Suprapubic skin (tissue), 4 donors: ENCODE results near the gene ITFG2. TPM values are rescaled to one million over a fixed set of nuclear protein-coding genes. Genes with fewer than 3 reads are reported as not detected.
A peak's percentile ranks its signal among the peaks of the same experiment; 100 is the strongest.

Source experiments
- DNase-seq, 2 donors: peaks; one replicate each; pipeline ENCODE4 v3.0.0-alpha.2; 2019; ENCODE audit warnings: low spot score in 2 of 2
- H3K27ac ChIP-seq: fragments of 200-600 bp; sonication (generic); one replicate; pipeline ENCODE4 v1.5.1; 2019
- H3K27me3 ChIP-seq: fragments of 200-600 bp; sonication (generic); one replicate; pipeline ENCODE4 v1.5.1; 2019
- H3K36me3 ChIP-seq: fragments of 200-600 bp; sonication (generic); one replicate; pipeline ENCODE4 v1.5.1; 2019
- H3K4me1 ChIP-seq: fragments of 200-600 bp; sonication (generic); one replicate; pipeline ENCODE4 v1.5.1; 2019
- H3K4me3 ChIP-seq: fragments of 200-600 bp; sonication (generic); one replicate; pipeline ENCODE4 v1.5.1; 2019; ENCODE audit warnings: mild to moderate bottlenecking
- H3K9me3 ChIP-seq: fragments of 200-600 bp; sonication (generic); one replicate; pipeline ENCODE4 v1.5.1; 2019
- EP300 ChIP-seq: sonication (generic); formaldehyde crosslinking; IDR thresholded peaks from one replicate; pipeline ENCODE4 v1.6.1; 2017; ENCODE audit warnings: antibody characterized with exemption
- POLR2A ChIP-seq, 2 donors: fragments of 450-650 bp; IDR thresholded peaks; one replicate each; pipeline ENCODE4 v1.6.1; 2017; ENCODE audit warnings: antibody characterized with exemption in 2 of 2, mild to moderate bottlenecking in 2 of 2, moderate library complexity in 2 of 2
- POLR2AphosphoS5 ChIP-seq, 3 donors: sonication (generic); formaldehyde crosslinking; IDR thresholded peaks; one replicate each; pipeline ENCODE4 v1.6.1; 2017; ENCODE audit warnings: antibody characterized with exemption in 3 of 3
- WGBS: methylation state at CpG from one replicate; pipeline ENCODE4 v1.1.5; 2018; 5-methylcytosine and 5-hydroxymethylcytosine counted together
- total RNA-seq, 4 donors: library from RNA; depleted of rRNA; stranded (reverse); fragments of >200 nt; gene quantifications; one replicate each; pipeline ENCODE4 v1.1.0, GENCODE V29; 2016
- TF ChIP-seq, protein P1 (sequence below), 2 donors: fragments of 200-600 bp in 1 of 2; fragments of 450-650 bp in 1 of 2; sonication (generic) in 1 of 2; IDR thresholded peaks; one replicate each; pipeline ENCODE4 v1.5.1; 2016 to 2019; ENCODE audit warnings: antibody characterized with exemption in 2 of 2, mild to moderate bottlenecking in 1 of 2, moderate library complexity in 1 of 2

Gene ITFG2
- total RNA-seq: 10 to 100 TPM; 22.4 to 93.3 (median 35.8) TPM

DNA sequence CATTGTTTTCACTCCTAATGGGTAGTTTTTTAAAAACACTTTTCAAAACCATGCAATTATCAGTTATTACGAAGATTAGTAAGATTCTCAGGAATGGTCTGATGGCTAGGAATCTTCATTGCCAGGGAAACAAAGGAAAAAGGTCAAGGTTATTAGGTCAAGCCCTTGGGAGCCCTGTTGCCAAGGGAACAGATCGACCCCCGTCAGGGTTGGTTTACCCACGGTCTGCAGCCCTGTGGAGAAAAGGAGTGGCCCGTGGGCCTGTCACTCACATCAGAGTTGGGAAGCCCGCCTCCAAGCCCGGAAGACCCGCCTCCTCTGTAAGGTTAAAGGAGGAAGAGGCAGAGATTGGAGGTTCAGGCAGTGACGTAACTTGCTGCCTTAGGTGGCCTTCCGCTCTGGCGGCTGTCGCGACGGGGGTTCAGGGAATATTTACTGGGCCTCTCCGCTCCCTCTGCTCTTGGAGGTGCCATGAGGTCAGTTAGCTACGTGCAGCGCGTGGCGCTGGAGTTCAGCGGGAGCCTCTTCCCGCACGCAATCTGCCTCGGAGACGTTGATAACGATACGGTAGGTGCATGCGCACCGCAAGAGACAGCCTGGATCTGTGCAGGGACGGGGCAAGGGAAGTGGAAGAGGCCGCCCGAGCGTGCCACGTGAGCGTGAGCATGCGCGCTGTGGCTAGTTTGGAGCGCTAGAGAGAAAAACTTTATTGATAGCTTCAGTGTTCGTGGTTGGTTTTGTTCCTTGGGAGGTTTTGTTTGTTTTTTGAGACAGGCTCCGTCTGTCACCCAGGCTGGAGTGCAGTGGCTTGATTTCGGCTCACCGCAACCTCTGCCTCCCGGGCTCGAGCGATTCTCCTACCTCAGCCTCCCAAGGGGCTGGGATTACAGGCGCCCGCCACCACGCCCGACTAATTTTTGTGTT is at the start of gene ITFG2:
TSS of gene ITFG2 (plus strand) at position 379 of the 924 bp plus-strand sequence. CDS start at position 472, 93 bp downstream.
- H3K4me3 ChIP-seq: peak within 1 kb of the TSS; percentile 63
- H3K36me3 ChIP-seq: peaks cover 10% of the 10 kb centered on the region
- peak within 1 kb of the TSS; percentile 92 for H3K27ac ChIP-seq
- H3K4me1 ChIP-seq: peaks cover 22% of the 10 kb centered on the region
- under 1% methylated on average over 32 of the region's 48 CpGs for WGBS
- peak; percentile 99 for DNase-seq
- TF ChIP-seq POLR2AphosphoS5 (IDR thresholded peaks at IDR 0.05) (peak; percentile 79 to 95 (median 93)), POLR2A (IDR thresholded peaks at IDR 0.05) (peak in 1 of 2 donors; percentile 82), EP300 (no peak)
- TF ChIP-seq, protein P1, sequence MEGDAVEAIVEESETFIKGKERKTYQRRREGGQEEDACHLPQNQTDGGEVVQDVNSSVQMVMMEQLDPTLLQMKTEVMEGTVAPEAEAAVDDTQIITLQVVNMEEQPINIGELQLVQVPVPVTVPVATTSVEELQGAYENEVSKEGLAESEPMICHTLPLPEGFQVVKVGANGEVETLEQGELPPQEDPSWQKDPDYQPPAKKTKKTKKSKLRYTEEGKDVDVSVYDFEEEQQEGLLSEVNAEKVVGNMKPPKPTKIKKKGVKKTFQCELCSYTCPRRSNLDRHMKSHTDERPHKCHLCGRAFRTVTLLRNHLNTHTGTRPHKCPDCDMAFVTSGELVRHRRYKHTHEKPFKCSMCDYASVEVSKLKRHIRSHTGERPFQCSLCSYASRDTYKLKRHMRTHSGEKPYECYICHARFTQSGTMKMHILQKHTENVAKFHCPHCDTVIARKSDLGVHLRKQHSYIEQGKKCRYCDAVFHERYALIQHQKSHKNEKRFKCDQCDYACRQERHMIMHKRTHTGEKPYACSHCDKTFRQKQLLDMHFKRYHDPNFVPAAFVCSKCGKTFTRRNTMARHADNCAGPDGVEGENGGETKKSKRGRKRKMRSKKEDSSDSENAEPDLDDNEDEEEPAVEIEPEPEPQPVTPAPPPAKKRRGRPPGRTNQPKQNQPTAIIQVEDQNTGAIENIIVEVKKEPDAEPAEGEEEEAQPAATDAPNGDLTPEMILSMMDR (IDR thresholded peaks at IDR 0.05): no peak
- H3K27me3 ChIP-seq: no peaks in the 10 kb centered on the region
- H3K9me3 ChIP-seq: no peaks in the 10 kb centered on the region

DNA sequence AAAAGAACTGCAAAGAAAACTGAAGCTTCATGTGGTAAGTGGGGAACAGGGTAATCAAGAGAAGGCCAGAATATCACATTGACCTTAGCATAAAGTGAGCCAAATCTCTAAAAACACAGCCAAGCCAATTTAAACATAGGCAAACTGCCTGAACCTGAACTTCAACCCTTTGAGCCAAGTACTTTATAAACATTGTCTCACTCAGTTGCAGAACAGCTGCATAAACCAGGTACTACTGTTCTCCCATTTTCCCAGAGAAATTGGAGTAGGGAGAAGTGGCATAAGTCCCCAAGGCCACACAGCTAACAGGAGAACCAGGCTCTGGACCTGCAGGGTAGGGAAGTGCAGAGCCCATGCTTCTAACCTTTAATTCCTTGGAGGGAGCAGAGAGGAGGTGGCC is 48.1 kb upstream of the ITFG2 start:
- no peaks in the 10 kb centered on the region for H3K27me3 ChIP-seq
- no peak overlapping the region for H3K4me3 ChIP-seq
- TF ChIP-seq, protein P1 (IDR thresholded peaks at IDR 0.05): no peak
- no peaks in the 10 kb centered on the region for H3K36me3 ChIP-seq
- no peak for DNase-seq
- no peaks in the 10 kb centered on the region for H3K4me1 ChIP-seq
- no peak overlapping the region for H3K27ac ChIP-seq
- H3K9me3 ChIP-seq: no peaks in the 10 kb centered on the region

DNA sequence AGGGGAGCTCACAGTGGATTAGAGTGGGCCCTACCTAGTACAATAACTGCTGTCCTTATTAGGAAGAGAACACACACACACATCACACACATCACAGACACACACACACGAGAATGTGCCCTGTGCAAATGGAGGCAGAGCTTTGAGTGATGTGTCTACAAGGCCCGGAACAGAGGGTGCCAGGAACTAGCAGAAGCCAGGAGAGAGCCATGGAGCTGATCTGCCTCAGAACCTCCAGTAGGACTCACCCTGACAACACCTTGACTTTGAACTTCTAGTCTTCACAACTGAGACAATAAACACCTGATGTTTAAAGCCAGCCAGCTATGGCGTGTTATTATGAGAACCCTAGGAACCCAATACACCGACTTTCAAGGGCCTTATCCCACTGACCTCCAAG is 47.4 kb upstream of the ITFG2 start:
- H3K4me1 ChIP-seq: no peaks in the 10 kb centered on the region
- H3K27me3 ChIP-seq: no peaks in the 10 kb centered on the region
- no peak for DNase-seq
- no peaks in the 10 kb centered on the region for H3K36me3 ChIP-seq
- no peaks in the 10 kb centered on the region for H3K9me3 ChIP-seq
- no peak for TF ChIP-seq POLR2A (IDR thresholded peaks at IDR 0.05)
- TF ChIP-seq, protein P1 (IDR thresholded peaks at IDR 0.05): no peak
- TF ChIP-seq POLR2AphosphoS5 (IDR thresholded peaks at IDR 0.05): no peak
- no peak for TF ChIP-seq EP300
- no peak overlapping the region for H3K27ac ChIP-seq
- no peak overlapping the region for H3K4me3 ChIP-seq
- WGBS: 84% methylated on average over 4 of the region's 4 CpGs

DNA sequence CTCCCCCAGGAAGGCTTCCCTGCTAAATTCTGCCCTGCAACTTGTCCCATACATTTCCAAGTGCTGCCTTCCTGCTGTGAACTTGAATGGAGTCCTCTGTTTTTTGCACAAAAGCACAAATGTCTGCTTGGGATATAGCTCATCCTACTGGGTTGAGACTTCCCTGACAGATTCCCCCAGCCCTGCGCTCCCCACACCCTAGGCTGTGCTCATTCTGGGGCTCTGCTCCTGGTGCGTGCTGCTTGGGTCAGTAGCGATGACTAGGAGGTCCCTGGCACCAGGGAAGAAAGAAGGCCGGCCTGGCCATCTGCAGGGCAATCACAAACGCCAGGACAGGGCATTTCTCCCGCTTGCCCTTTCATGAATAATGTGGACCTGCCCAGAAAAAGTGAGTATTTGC is 46.9 kb upstream of the ITFG2 start:
- TF ChIP-seq, protein P1 (IDR thresholded peaks at IDR 0.05): no peak
- TF ChIP-seq POLR2A (IDR thresholded peaks at IDR 0.05) (no peak), EP300 (no peak), POLR2AphosphoS5 (IDR thresholded peaks at IDR 0.05) (no peak)
- H3K9me3 ChIP-seq: no peaks in the 10 kb centered on the region
- no peak overlapping the region for H3K27ac ChIP-seq
- no peaks in the 10 kb centered on the region for H3K4me1 ChIP-seq
- 88% methylated on average over 6 of the region's 6 CpGs for WGBS
- no peaks in the 10 kb centered on the region for H3K36me3 ChIP-seq
- no peaks in the 10 kb centered on the region for H3K27me3 ChIP-seq
- no peak overlapping the region for H3K4me3 ChIP-seq
- no peak for DNase-seq

DNA sequence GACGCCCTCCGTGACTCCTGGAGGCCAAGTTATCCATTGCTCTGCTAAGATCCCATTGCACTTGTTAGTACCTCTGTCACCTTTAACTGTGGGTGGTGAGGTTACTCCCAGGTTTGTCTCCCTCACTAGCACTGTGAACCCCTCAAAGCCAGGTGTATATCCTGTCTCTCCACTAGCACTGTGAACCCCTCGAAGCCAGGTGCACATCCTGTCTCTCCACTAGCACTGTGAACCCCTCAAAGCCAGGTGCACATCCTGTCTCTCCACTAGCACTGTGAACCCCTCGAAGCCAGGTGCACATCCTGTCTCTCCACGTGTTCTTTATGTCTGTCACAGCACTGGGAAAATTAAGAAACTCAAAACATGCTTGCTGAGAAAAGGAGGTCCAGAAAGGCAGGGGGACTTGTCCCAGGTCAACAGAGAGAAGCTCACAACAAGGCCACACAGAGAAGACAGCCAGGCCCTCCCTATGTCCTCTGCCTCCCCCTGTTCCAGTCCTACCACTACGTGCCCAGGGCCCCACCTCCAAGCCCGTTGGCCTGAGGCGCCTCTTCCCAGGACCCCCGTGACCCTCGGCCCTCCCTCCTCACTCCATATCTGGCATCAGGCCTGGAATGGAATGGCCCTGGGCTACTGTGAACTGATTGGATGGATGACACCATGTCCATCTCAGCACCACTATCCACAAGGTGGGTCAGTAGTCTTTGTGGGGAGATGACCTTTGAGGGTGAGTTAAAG is 44.1 kb upstream of the ITFG2 start:
- H3K4me3 ChIP-seq: no peak overlapping the region
- no peak for DNase-seq
- no peaks in the 10 kb centered on the region for H3K36me3 ChIP-seq
- no peak for TF ChIP-seq EP300
- no peak for TF ChIP-seq POLR2A (IDR thresholded peaks at IDR 0.05)
- TF ChIP-seq POLR2AphosphoS5 (IDR thresholded peaks at IDR 0.05): no peak
- TF ChIP-seq, protein P1 (IDR thresholded peaks at IDR 0.05): no peak
- H3K4me1 ChIP-seq: no peaks in the 10 kb centered on the region
- H3K27ac ChIP-seq: no peak overlapping the region
- H3K27me3 ChIP-seq: no peaks in the 10 kb centered on the region
- WGBS: 79% methylated on average over 9 of the region's 10 CpGs
- no peaks in the 10 kb centered on the region for H3K9me3 ChIP-seq
